ENCODE measurements around the gene XDH.

The XDH gene

DNA sequence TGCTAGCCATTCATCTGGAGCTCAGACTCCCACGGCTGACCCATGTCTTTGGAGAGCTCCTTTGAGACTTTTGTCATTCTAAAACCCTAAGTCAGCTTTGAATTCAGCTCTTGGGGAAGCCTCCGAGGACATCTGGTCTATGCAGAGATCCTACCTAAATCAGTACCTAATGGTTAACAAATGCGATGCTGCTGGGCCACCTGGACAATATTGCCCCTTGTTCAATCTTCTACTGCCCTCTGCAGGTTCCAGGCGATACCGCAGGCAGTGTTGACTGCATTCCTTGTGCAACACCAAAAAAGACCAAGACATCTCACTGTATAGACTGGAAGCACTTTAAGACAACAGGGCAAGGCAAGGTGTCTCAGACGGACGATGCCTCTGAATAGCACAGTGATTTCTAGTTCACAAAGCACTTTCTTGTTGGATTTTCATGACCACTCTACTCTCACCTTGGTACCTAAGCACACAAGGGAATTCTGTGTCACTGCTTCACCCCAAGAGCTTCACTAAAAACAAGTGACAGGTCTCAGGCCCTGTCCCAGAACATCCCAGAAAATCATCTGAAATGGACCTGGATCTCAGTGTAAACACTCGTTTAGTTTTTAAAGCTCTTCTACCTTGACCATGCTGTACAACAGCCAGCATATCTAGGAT lies 80.9 kb downstream of the XDH start:
- no peaks in the 10 kb centered on the region for H3K27me3 ChIP-seq (ENCODE audit: control insufficient read depth, insufficient read depth, low read length)
- H3K4me1 ChIP-seq (ENCODE audit: control insufficient read depth, insufficient read depth, low read length): peaks cover 3% of the 10 kb centered on the region; the same call in 1 of the 2 replicates
- no peaks in the 10 kb centered on the region for H3K36me3 ChIP-seq (ENCODE audit: control insufficient read depth, insufficient read depth, low read length)
- no peak overlapping the region for H3K27ac ChIP-seq (ENCODE audit: low read length)
- peak; percentile 66 for DNase-seq (ENCODE audit: low read depth, low spot score)
- WGBS (ENCODE audit: insufficient coverage, insufficient read length): no CpG with 5 or more reads among the region's 8 CpGs
- no peak overlapping the region for H3K4me3 ChIP-seq (ENCODE audit: low read length)
- no peaks in the 10 kb centered on the region for H3K9me3 ChIP-seq (ENCODE audit: control insufficient read depth, insufficient read depth, low read length)

DNA sequence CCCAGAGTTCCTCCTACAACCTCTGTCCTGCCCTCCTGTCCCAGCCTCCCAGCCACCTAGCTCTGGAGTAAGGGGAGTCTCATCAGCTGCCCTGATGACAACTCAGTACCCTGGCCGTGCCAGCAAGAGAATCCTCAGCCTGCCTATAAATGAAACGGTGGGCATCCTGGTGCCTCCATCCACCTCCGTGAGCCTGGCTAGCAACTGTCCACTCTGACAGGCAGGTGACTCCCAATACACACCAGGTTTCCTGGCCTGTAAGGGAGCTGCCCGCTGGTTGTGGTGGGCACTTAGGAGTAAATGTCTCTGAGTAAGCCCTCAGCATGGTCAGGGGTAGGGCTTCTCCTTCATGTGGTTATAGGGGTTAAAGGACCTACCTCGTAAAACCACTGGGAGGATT lies 81.5 kb downstream of the XDH start:
- no peaks in the 10 kb centered on the region for H3K36me3 ChIP-seq (ENCODE audit: control insufficient read depth, insufficient read depth, low read length)
- no peak overlapping the region for H3K4me3 ChIP-seq (ENCODE audit: low read length)
- H3K4me1 ChIP-seq (ENCODE audit: control insufficient read depth, insufficient read depth, low read length): peaks cover 3% of the 10 kb centered on the region; the same call in 1 of the 2 replicates
- no peaks in the 10 kb centered on the region for H3K9me3 ChIP-seq (ENCODE audit: control insufficient read depth, insufficient read depth, low read length)
- no CpG with 5 or more reads among the region's 5 CpGs for WGBS (ENCODE audit: insufficient coverage, insufficient read length)
- H3K27me3 ChIP-seq (ENCODE audit: control insufficient read depth, insufficient read depth, low read length): no peaks in the 10 kb centered on the region
- no peak overlapping the region for H3K27ac ChIP-seq (ENCODE audit: low read length)
- no peak for DNase-seq (ENCODE audit: low read depth, low spot score)

DNA sequence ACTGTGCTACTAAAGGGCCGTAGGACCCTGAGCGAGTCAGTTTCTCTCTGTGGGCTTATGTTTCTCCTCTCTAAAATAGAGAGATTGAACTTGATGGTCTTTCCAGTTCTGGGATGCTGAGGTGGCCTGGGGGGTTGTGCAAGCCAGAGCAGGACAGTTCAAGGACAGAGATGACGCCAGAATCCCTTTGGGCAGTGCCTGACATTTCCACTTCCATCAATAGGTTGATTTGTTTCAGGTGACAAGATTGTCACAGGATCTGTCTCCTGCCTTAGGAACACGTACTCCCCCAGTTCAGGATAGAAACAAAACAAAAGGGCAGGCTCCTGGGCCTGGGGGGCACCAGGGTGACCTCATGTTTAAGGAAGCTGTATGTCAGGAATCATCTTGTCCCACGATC lies 82.0 kb downstream of the XDH start:
- no peak overlapping the region for H3K27ac ChIP-seq (ENCODE audit: low read length)
- H3K4me1 ChIP-seq (ENCODE audit: control insufficient read depth, insufficient read depth, low read length): peaks cover 3% of the 10 kb centered on the region; the same call in 1 of the 2 replicates
- H3K4me3 ChIP-seq (ENCODE audit: low read length): no peak overlapping the region
- H3K36me3 ChIP-seq (ENCODE audit: control insufficient read depth, insufficient read depth, low read length): no peaks in the 10 kb centered on the region
- no peak for DNase-seq (ENCODE audit: low read depth, low spot score)
- no peaks in the 10 kb centered on the region for H3K27me3 ChIP-seq (ENCODE audit: control insufficient read depth, insufficient read depth, low read length)
- no peaks in the 10 kb centered on the region for H3K9me3 ChIP-seq (ENCODE audit: control insufficient read depth, insufficient read depth, low read length)
- no CpG with 5 or more reads among the region's 5 CpGs for WGBS (ENCODE audit: insufficient coverage, insufficient read length)

DNA sequence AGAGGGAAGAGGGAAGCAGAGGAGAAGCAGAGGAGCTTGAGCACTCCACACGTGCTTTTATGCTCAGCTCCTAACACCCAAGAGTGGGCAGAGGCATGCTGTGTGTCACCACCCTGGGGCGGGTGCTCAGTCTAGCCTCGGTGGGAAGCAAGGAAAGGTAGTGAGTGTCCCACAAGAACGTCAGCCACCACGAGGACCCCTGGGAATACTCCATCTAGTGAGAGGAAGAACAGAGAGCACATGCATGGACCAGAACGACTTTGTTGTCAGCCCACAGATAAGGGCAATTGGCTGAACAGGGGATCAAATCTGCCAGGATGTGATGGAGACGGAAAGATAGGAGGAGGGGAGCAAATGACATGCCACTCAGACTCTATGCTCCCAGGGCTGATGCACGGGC lies 83.4 kb downstream of the XDH start:
- Histone ChIP-seq H3K27ac (ENCODE audit: low read length) (no peak overlapping the region), H3K36me3 (ENCODE audit: control insufficient read depth, insufficient read depth, low read length) (no peaks in the 10 kb centered on the region), H3K4me3 (ENCODE audit: low read length) (no peak overlapping the region), H3K4me1 (ENCODE audit: control insufficient read depth, insufficient read depth, low read length) (peaks cover 3% of the 10 kb centered on the region; the same call in 1 of the 2 replicates), H3K9me3 (ENCODE audit: control insufficient read depth, insufficient read depth, low read length) (no peaks in the 10 kb centered on the region), H3K27me3 (ENCODE audit: control insufficient read depth, insufficient read depth, low read length) (no peaks in the 10 kb centered on the region)
- WGBS (ENCODE audit: insufficient coverage, insufficient read length): no CpG with 5 or more reads among the region's 8 CpGs
- DNase-seq (ENCODE audit: low read depth, low spot score): no peak

DNA sequence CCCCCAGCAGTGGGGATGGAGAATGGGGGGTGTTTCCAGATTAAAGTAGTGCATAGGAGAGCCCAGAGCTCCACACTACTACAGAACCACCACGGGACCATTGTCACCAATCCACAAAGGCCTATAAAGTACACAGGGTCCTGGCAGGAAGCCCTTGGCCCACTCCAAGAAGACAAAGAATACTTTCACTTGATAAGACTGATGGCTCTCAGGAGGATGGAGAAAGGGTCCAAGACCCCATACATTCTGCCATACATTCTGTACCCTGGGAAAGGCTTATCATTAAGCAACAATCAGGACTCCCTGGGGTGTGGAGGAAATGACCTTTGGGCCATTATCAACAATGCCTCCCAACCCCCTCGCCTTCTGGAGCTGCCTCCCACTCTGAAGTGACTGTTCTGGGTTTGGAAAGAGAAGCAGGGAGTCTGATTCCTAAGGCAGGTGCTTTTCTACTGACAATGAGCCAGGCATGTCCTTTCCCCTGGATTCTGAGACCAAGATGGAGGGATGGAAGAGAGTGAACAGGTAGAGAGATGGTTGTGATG lies 85.4 kb downstream of the XDH start:
- H3K27me3 ChIP-seq (ENCODE audit: control insufficient read depth, insufficient read depth, low read length): no peaks in the 10 kb centered on the region
- DNase-seq (ENCODE audit: low read depth, low spot score): no peak
- H3K4me1 ChIP-seq (ENCODE audit: control insufficient read depth, insufficient read depth, low read length): peaks cover 3% of the 10 kb centered on the region; the same call in 1 of the 2 replicates
- no CpG with 5 or more reads among the region's 2 CpGs for WGBS (ENCODE audit: insufficient coverage, insufficient read length)
- H3K9me3 ChIP-seq (ENCODE audit: control insufficient read depth, insufficient read depth, low read length): no peaks in the 10 kb centered on the region
- no peak overlapping the region for H3K27ac ChIP-seq (ENCODE audit: low read length)
- no peak overlapping the region for H3K4me3 ChIP-seq (ENCODE audit: low read length)
- H3K36me3 ChIP-seq (ENCODE audit: control insufficient read depth, insufficient read depth, low read length): no peaks in the 10 kb centered on the region

DNA sequence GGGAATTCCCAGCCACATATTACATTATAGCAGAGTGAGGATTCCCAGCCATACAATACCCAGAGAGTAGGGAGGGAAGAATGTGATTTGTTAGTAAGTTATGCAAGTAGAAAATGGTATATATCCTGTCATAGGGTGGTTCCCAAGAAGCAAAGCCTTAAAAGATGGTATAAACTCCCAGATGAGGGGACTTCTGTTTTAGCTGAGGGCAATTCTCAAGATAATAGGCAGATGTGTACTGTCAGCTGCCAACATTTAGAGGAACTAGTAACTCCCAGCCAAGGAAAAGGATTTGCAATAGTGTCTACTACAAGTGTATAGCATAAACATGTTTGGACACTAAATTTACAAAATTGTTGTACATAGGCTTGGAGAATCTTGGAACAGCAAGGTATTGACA lies 86.5 kb downstream of the XDH start:
- no peak overlapping the region for H3K27ac ChIP-seq (ENCODE audit: low read length)
- H3K36me3 ChIP-seq (ENCODE audit: control insufficient read depth, insufficient read depth, low read length): no peaks in the 10 kb centered on the region
- H3K9me3 ChIP-seq (ENCODE audit: control insufficient read depth, insufficient read depth, low read length): no peaks in the 10 kb centered on the region
- no peaks in the 10 kb centered on the region for H3K27me3 ChIP-seq (ENCODE audit: control insufficient read depth, insufficient read depth, low read length)
- DNase-seq (ENCODE audit: low read depth, low spot score): no peak
- no peak overlapping the region for H3K4me3 ChIP-seq (ENCODE audit: low read length)
- H3K4me1 ChIP-seq (ENCODE audit: control insufficient read depth, insufficient read depth, low read length): peaks cover 1% of the 10 kb centered on the region; the same call in 1 of the 2 replicates

DNA sequence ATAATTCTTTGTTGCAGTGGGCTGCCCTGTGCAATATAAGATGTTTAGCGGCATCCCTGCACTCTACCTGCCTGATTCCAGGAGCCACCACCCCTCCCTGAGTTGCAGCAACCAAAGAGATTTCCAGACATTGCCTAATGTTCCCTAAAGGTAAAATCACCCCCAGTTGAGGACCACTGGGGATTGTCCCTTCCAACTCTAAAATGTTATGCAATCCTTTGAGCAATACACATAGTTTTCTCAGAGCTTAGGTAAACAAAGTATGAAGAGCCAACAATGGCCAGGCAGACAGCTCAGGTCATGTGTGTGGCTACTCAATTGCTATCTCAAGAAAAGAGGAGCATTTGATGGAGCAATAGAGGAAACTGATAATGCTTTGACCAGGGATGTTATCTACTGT lies 87.0 kb downstream of the XDH start:
- Histone ChIP-seq H3K27me3 (ENCODE audit: control insufficient read depth, insufficient read depth, low read length) (no peaks in the 10 kb centered on the region), H3K9me3 (ENCODE audit: control insufficient read depth, insufficient read depth, low read length) (no peaks in the 10 kb centered on the region), H3K4me1 (ENCODE audit: control insufficient read depth, insufficient read depth, low read length) (no peaks in the 10 kb centered on the region), H3K36me3 (ENCODE audit: control insufficient read depth, insufficient read depth, low read length) (no peaks in the 10 kb centered on the region), H3K4me3 (ENCODE audit: low read length) (no peak overlapping the region), H3K27ac (ENCODE audit: low read length) (no peak overlapping the region)
- WGBS (ENCODE audit: insufficient coverage, insufficient read length): no CpG with 5 or more reads among the region's 1 CpG
- DNase-seq (ENCODE audit: low read depth, low spot score): no peak

DNA sequence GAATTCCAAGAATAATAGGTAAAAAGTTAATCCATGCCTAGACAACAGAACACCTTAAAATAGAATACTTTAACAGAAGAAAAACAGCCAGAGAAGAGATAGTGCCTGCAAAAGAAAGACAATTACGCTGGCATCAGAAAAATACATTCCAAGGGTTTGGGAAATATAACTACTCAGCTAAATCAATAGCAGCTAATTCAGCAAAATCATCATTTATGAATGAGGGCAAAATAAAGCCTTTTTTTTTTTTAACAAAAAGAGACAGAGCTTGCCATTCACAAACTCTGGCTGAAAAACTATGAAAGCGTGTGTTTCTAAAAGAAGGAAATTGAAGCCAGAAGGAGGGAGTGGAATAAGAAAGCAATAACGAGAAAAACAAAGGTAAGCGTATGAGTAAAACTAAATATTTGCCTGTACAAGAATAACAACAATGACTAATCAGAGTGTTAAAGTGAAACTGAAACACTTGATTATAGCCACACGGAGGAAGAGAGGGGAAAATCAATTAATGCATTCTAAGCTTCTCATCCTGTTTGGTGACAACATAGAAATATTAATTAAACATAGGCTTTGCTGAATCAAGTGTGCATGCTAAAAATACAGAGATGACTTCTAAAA lies 90.4 kb downstream of the XDH start:
- no CpG with 5 or more reads among the region's 5 CpGs for WGBS (ENCODE audit: insufficient coverage, insufficient read length)
- H3K9me3 ChIP-seq (ENCODE audit: control insufficient read depth, insufficient read depth, low read length): no peaks in the 10 kb centered on the region
- no peaks in the 10 kb centered on the region for H3K27me3 ChIP-seq (ENCODE audit: control insufficient read depth, insufficient read depth, low read length)
- H3K4me3 ChIP-seq (ENCODE audit: low read length): no peak overlapping the region
- no peak overlapping the region for H3K27ac ChIP-seq (ENCODE audit: low read length)
- no peak for DNase-seq (ENCODE audit: low read depth, low spot score)
- no peaks in the 10 kb centered on the region for H3K4me1 ChIP-seq (ENCODE audit: control insufficient read depth, insufficient read depth, low read length)
- H3K36me3 ChIP-seq (ENCODE audit: control insufficient read depth, insufficient read depth, low read length): no peaks in the 10 kb centered on the region

DNA sequence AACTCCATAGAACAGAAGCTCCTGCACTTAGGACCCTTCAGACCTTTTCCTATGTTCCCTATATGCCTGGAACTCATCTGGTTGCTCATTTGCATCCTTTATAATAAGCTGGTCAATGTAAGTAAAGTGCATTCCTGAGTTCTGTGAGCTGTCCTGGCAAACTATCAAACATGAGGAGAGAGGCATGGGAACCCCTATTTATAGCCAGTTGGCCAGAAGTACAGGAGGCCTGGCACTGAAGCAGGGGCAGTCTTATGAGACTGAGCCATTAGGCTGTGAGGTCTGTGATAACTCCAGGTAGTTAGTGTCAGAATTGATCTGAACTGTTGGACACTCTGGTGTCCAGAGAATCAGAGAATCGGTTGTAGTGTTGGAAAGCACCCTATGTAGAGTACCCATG lies 92.2 kb downstream of the XDH start:
- Histone ChIP-seq H3K4me3 (ENCODE audit: low read length) (no peak overlapping the region), H3K27me3 (ENCODE audit: control insufficient read depth, insufficient read depth, low read length) (no peaks in the 10 kb centered on the region), H3K4me1 (ENCODE audit: control insufficient read depth, insufficient read depth, low read length) (no peaks in the 10 kb centered on the region), H3K27ac (ENCODE audit: low read length) (no peak overlapping the region), H3K36me3 (ENCODE audit: control insufficient read depth, insufficient read depth, low read length) (no peaks in the 10 kb centered on the region), H3K9me3 (ENCODE audit: control insufficient read depth, insufficient read depth, low read length) (no peaks in the 10 kb centered on the region)
- no peak for DNase-seq (ENCODE audit: low read depth, low spot score)
- no CpG with 5 or more reads among the region's 1 CpG for WGBS (ENCODE audit: insufficient coverage, insufficient read length)

DNA sequence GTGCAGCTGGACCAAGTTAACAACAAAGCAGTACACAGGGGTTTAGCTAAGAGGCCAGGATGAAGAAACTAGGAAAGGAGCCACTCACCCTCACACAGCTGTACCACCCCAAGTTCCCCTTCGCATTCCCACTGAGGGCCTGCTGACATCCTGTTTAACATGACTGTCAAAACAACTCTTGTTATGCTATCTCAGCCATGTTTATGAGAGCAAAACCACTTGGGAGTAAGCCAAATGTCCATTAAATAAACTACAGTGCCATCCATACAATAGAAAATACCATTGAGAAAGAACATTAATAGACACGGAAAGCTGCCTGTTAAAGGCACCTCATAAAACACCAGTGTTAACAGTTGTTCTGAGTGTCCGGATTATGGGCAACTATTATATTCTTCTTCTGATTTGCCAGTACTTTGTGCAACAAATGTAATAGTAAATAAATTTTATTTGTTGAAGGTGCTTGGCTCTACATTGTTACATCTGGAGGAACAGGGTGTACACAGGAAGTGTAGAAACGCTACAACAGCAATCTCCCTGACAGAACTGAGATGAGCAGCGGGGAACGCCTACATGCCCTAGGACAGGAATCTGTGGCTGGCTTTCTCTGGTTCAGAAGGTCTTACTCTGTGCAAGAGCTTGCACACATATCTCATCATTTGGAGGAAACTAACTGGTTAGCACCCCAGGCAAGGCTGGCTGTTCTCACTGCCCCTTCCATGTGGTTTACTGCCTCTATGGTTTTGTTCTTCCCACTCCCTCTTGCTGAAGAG lies 95.0 kb downstream of the XDH start:
- Histone ChIP-seq H3K4me3 (ENCODE audit: low read length) (no peak overlapping the region), H3K36me3 (ENCODE audit: control insufficient read depth, insufficient read depth, low read length) (no peaks in the 10 kb centered on the region), H3K4me1 (ENCODE audit: control insufficient read depth, insufficient read depth, low read length) (no peaks in the 10 kb centered on the region), H3K9me3 (ENCODE audit: control insufficient read depth, insufficient read depth, low read length) (no peaks in the 10 kb centered on the region), H3K27ac (ENCODE audit: low read length) (no peak overlapping the region), H3K27me3 (ENCODE audit: control insufficient read depth, insufficient read depth, low read length) (no peaks in the 10 kb centered on the region)
- DNase-seq (ENCODE audit: low read depth, low spot score): no peak
- WGBS (ENCODE audit: insufficient coverage, insufficient read length): no CpG with 5 or more reads among the region's 6 CpGs

Measured in iPS DF 6.9 (cell line).